HepG2 (cell line): ENCODE measurements around the gene APBB1IP. TPM values are rescaled to one million over a fixed set of nuclear protein-coding genes. Genes with fewer than 3 reads are reported as not detected.

Experiments used
- ATAC-seq: fragments of 200-7000 bp; cut with Tn5 transposase; 3 replicates; pipeline ENCODE4 v1.9.1; 2020; ENCODE audit warnings: mild to moderate bottlenecking, moderate library complexity
- BruUV-seq: library from RNA; stranded (reverse); fragments of 400-500 nt; replicated peaks from 2 replicates; lab custom pipeline; 2021; lab: Mats Ljungman, UMichigan
- CTCF ChIA-PET: fragments of 300-600 bp; formaldehyde crosslinking; extraction: SDS; loops from one replicate; lab custom pipeline; 2021; ENCODE audit warnings: low total read pairs, inconsistent platforms, low intra/inter-chr PET ratio; lab: Yijun Ruan, JAX
- POLR2A ChIA-PET: fragments of 350-600 bp; sonication (Branson Sonifier 250); formaldehyde crosslinking; loops from one replicate; lab custom pipeline; 2020; ENCODE audit warnings: antibody characterized with exemption, inconsistent platforms; lab: Yijun Ruan, JAX
- DNase-seq: peaks from one replicate; pipeline ENCODE4 v3.0.0-alpha.2; 2015; ENCODE audit warnings: low spot score
- FAIRE-seq: peaks from 3 replicates; lab custom pipeline; 2011; peaks lifted over from hg19 to GRCh38; lab: Jason Lieb, UNC
- H2AFZ ChIP-seq: one replicate; pipeline ENCODE4 v1.6.1; 2011; ENCODE audit warnings: low read length, inconsistent platforms
- H3K27ac ChIP-seq: fragments of 300-600 bp; 3 replicates; pipeline ENCODE4 v1.8.0; 2011; ENCODE audit warnings: mixed run types, mild to moderate bottlenecking, mixed read lengths, low read length, inconsistent platforms; ENCODE audit not compliant: insufficient read depth; ENCODE audit errors: extremely low read length
- H3K27me3 ChIP-seq, 2 experiments: fragments of 200-600 bp in 1 of 2; 2 replicates in 1 of 2; 3 replicates in 1 of 2; pipeline versions ENCODE4 v1.6.0 to v1.8.0; 2011; ENCODE audit warnings: low read length in 2 of 2, mild to moderate bottlenecking in 2 of 2, moderate library complexity in 2 of 2, inconsistent platforms in 1 of 2; ENCODE audit not compliant: insufficient read depth in 2 of 2, control insufficient read depth in 1 of 2
- H3K36me3 ChIP-seq, 2 experiments: fragments of 200-600 bp in 1 of 2; replicated peaks in 1 of 2; 2 replicates in 1 of 2; 3 replicates in 1 of 2; pipeline versions ENCODE4 v1.5.1 to v1.8.0; 2011; ENCODE audit warnings: low read length in 2 of 2, inconsistent platforms in 1 of 2; ENCODE audit not compliant: insufficient read depth in 2 of 2, control insufficient read depth in 1 of 2
- H3K4me1 ChIP-seq: 2 replicates; pipeline ENCODE4 v1.5.1; 2012; ENCODE audit warnings: low read length, inconsistent platforms; ENCODE audit not compliant: insufficient read depth
- H3K4me2 ChIP-seq: 2 replicates; pipeline ENCODE4 v1.6.0; 2011; ENCODE audit warnings: low read depth, low read length, inconsistent platforms
- H3K4me3 ChIP-seq, 3 experiments: fragments of 200-600 bp in 1 of 3; sonication (generic), shearing (Covaris generic) in 1 of 3; replicated peaks in 1 of 3; 2 replicates each; pipeline ENCODE4 v1.5.1; 2011 to 2016; ENCODE audit warnings: low read length in 3 of 3, inconsistent platforms in 2 of 3, low read depth in 2 of 3, mild to moderate bottlenecking in 2 of 3, control low read depth in 1 of 3, mixed read lengths in 1 of 3; ENCODE audit not compliant: insufficient read depth in 1 of 3
- H3K79me2 ChIP-seq: one replicate; pipeline ENCODE4 v1.6.1; 2011; ENCODE audit warnings: low read length, inconsistent platforms; ENCODE audit not compliant: insufficient read depth
- H3K9ac ChIP-seq: 2 replicates; pipeline ENCODE4 v1.6.0; 2011; ENCODE audit warnings: mild to moderate bottlenecking, low read depth, low read length, inconsistent platforms; ENCODE audit not compliant: insufficient read depth
- H3K9me3 ChIP-seq: 2 replicates; pipeline ENCODE4 v1.5.1; 2012; ENCODE audit warnings: mild to moderate bottlenecking, low read length
- H4K20me1 ChIP-seq: 2 replicates; pipeline ENCODE4 v1.6.0; 2011; ENCODE audit warnings: inconsistent platforms, mild to moderate bottlenecking, low read length, moderate library complexity; ENCODE audit not compliant: insufficient read depth
- KDM3A ChIP-seq: IDR thresholded peaks from 2 replicates; pipeline ENCODE4 v1.6.1; 2018; ENCODE audit warnings: low read depth, missing compliant biosample characterization
- MAFG ChIP-seq: sonication (generic); formaldehyde crosslinking; IDR thresholded peaks from 2 replicates; pipeline ENCODE4 v1.5.1; 2020; ENCODE audit warnings: mild to moderate bottlenecking, missing genetic modification reagents
- MXD3 ChIP-seq: IDR thresholded peaks from 2 replicates; pipeline ENCODE4 v1.6.1; 2016; ENCODE audit warnings: mild to moderate bottlenecking, missing biosample characterization, missing genetic modification reagents
- POLR2AphosphoS5 ChIP-seq: IDR thresholded peaks from 2 replicates; pipeline ENCODE4 v1.6.1; 2012; ENCODE audit warnings: low read depth, low read length
- SKI ChIP-seq: fragments of 450-650 bp; IDR thresholded peaks from one replicate; pipeline ENCODE4 v1.6.1; 2018; ENCODE audit warnings: mild to moderate bottlenecking; ENCODE audit not compliant: partially characterized antibody
- SNAI1 ChIP-seq: sonication (generic); formaldehyde crosslinking; IDR thresholded peaks from 2 replicates; pipeline ENCODE4 v1.5.0; 2020; ENCODE audit warnings: mild to moderate bottlenecking, missing genetic modification reagents, borderline replicate concordance
- SP1 ChIP-seq, 2 experiments: fragments of 450-650 bp in 1 of 2; sonication (generic) in 1 of 2; formaldehyde crosslinking in 1 of 2; IDR thresholded peaks; 2 replicates each; pipeline versions ENCODE4 v1.4.0 to v1.6.1; 2016 to 2020; ENCODE audit warnings: missing genetic modification reagents in 1 of 2
- TEAD3 ChIP-seq: optimal IDR thresholded peaks from 2 replicates; pipeline ENCODE3; 2016; ENCODE audit warnings: borderline replicate concordance
- TGIF2 ChIP-seq: IDR thresholded peaks from 2 replicates; pipeline ENCODE4 v1.6.1; 2016; ENCODE audit warnings: control low read depth, missing compliant biosample characterization
- ZBTB38 ChIP-seq: sonication (generic); formaldehyde crosslinking; IDR thresholded peaks from 2 replicates; pipeline ENCODE4 v1.5.1; 2020; ENCODE audit warnings: mild to moderate bottlenecking, missing genetic modification reagents
- ZFP1 ChIP-seq: IDR thresholded peaks from 2 replicates; pipeline ENCODE4 v1.6.1; 2016
- ZNF251 ChIP-seq: sonication (generic); formaldehyde crosslinking; IDR thresholded peaks from 2 replicates; pipeline ENCODE4 v1.9.0; 2021; ENCODE audit warnings: mild to moderate bottlenecking, missing genetic modification reagents
- ZNF281 ChIP-seq: sonication (generic); formaldehyde crosslinking; IDR thresholded peaks from 2 replicates; pipeline ENCODE4 v1.4.0; 2020; ENCODE audit warnings: missing genetic modification reagents, borderline replicate concordance
- ZNF335 ChIP-seq: sonication (generic); formaldehyde crosslinking; IDR thresholded peaks from 2 replicates; pipeline ENCODE4 v1.4.0; 2020; ENCODE audit warnings: missing genetic modification reagents
- WGBS: methylation state at CpG from one replicate; pipeline ENCODE4 v1.1.6; 2017; ENCODE audit warnings: low lambda C conversion rate; 5-methylcytosine and 5-hydroxymethylcytosine counted together
- in situ Hi-C: cut with HindIII; loops from 2 replicates; pipeline ENCODE4 v1.10.0; 2017; ENCODE audit warnings: low pct_unique_long_range_greater_than_20kb; ENCODE audit not compliant: extremely low pct_ligation_motif_present
- intact Hi-C: fragments of 100-400 bp; cut with micrococcal nuclease; formaldehyde crosslinking; loops from one replicate; pipeline ENCODE4 v1.10.0; 2022; ENCODE audit not compliant: unreplicated experiment
- polyA plus RNA-seq, 8 experiments: library from polyadenylated mRNA; depleted of rRNA in 3 of 8; stranded (reverse) in 7 of 8; unstranded in 1 of 8; fragments of >200 nt; fragmentation: Illumina TruSeq in 4 of 8; extraction: Trizol in 4 of 8; gene quantifications; 2 replicates each; pipeline versions ENCODE4 v1.2.1 to v1.2.3, GENCODE V29; 2011 to 2016; ENCODE audit warnings: low read depth in 4 of 8, missing spikeins in 1 of 8, mixed read lengths in 1 of 8; ENCODE audit not compliant: insufficient read depth in 1 of 8
- total RNA-seq, 5 experiments: library from RNA; depleted of rRNA; stranded (reverse); fragments of >200 nt; fragmentation: Illumina TruSeq; extraction: Trizol; gene quantifications; 2 replicates each; pipeline ENCODE4 v1.2.3, GENCODE V29; 2016; ENCODE audit warnings: low read depth in 1 of 5
- TF ChIP-seq, protein P1 (sequence below): sonication (generic); formaldehyde crosslinking; IDR thresholded peaks from 2 replicates; pipeline ENCODE4 v1.5.0; 2020; ENCODE audit warnings: missing genetic modification reagents
- TF ChIP-seq, protein P2 (sequence below): sonication (generic); formaldehyde crosslinking; IDR thresholded peaks from 2 replicates; pipeline ENCODE4 v1.5.0; 2020; ENCODE audit warnings: mild to moderate bottlenecking, missing genetic modification reagents

APBB1IP gene
- total and polyA plus RNA-seq, 2 of the 13 experiments (the other 11 are each of a cell fraction or from before 2014, with no cell fraction given): 0.08 TPM; not detected in 1

- no peak for TF ChIP-seq POLR2AphosphoS5
- TF ChIP-seq MXD3 (CRISPR knock-in tag): no peak
- no peak for TF ChIP-seq SKI
- no peak for TF ChIP-seq KDM3A (CRISPR knock-in tag)
Observed at GRCh38 chr10:26430641-26431163, 7.4 kb upstream of the APBB1IP start (continued).

- peaks cover 1 to 6% of the 10 kb centered on the region in 2 experiments; a peak in 3 of 5 replicates for H3K27me3 ChIP-seq
- H4K20me1 ChIP-seq: no peaks in the 10 kb centered on the region
- H3K9ac ChIP-seq: no peak overlapping the region
- no peak overlapping the region for H3K27ac ChIP-seq
- ATAC-seq (no peak), DNase-seq (no peak), FAIRE-seq (no peak)
- in situ Hi-C loops (no loop called here), intact Hi-C loops (no loop called here)
- no peak overlapping the region for H3K4me3 ChIP-seq
- H3K79me2 ChIP-seq: no peaks in the 10 kb centered on the region
- H3K36me3 ChIP-seq: no peaks in the 10 kb centered on the region
- WGBS: 0% methylated on average over 1 of the region's 1 CpG
- no peak overlapping the region for H2AFZ ChIP-seq
- CTCF ChIA-PET: no interaction called here
- no peaks in the 10 kb centered on the region for H3K4me1 ChIP-seq
- H3K9me3 ChIP-seq: 0 out of 2 replicates have a peak, but pooled peaks cover 4% of the 10 kb centered on the region
- BruUV-seq: no TSS peak
- H3K4me2 ChIP-seq: no peak overlapping the region
- POLR2A ChIA-PET: no interaction called here
- TF ChIP-seq ZBTB38 (no peak), SNAI1 (no peak), TEAD3 (CRISPR knock-in tag) (no peak), MAFG (CRISPR knock-in tag) (no peak), ZNF281 (CRISPR knock-in tag) (no peak), ZNF335 (no peak), ZNF251 (CRISPR knock-in tag) (no peak), SP1 (IDR thresholded peaks at IDR 0.05) (no peak), SP1 (CRISPR knock-in tag; IDR thresholded peaks at IDR 0.05) (no peak), ZFP1 (CRISPR knock-in tag) (no peak), TGIF2 (no peak)
- TF ChIP-seq, protein P1, sequence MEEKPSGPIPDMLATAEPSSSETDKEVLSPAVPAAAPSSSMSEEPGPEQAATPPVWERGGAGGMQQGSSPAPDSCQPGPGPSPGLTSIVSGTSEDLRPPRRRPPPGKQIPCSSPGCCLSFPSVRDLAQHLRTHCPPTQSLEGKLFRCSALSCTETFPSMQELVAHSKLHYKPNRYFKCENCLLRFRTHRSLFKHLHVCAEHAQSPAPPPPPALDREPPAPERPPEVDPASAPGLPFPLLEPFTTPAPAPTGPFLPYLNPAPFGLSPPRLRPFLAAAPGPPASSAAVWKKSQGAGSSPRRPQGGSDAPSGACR (CRISPR knock-in tag): no peak
- TF ChIP-seq, protein P2, sequence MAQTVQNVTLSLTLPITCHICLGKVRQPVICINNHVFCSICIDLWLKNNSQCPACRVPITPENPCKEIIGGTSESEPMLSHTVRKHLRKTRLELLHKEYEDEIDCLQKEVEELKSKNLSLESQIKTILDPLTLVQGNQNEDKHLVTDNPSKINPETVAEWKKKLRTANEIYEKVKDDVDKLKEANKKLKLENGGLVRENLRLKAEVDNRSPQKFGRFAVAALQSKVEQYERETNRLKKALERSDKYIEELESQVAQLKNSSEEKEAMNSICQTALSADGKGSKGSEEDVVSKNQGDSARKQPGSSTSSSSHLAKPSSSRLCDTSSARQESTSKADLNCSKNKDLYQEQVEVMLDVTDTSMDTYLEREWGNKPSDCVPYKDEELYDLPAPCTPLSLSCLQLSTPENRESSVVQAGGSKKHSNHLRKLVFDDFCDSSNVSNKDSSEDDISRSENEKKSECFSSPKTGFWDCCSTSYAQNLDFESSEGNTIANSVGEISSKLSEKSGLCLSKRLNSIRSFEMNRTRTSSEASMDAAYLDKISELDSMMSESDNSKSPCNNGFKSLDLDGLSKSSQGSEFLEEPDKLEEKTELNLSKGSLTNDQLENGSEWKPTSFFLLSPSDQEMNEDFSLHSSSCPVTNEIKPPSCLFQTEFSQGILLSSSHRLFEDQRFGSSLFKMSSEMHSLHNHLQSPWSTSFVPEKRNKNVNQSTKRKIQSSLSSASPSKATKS (CRISPR knock-in tag): no peak
Observed at GRCh38 chr10:26432938-26433337, 5.2 kb upstream of the APBB1IP start.
